Suprapubic skin (tissue), 4 donors: ENCODE results near the gene TEAD1.

Experiments used
- CTCF ChIP-seq, 2 donors: fragments of 200-600 bp in 1 of 2; fragments of 450-650 bp in 1 of 2; sonication (generic) in 1 of 2; IDR thresholded peaks; one replicate each; pipeline ENCODE4 v1.5.1; 2016 to 2019; ENCODE audit warnings: antibody characterized with exemption in 2 of 2, mild to moderate bottlenecking in 1 of 2, moderate library complexity in 1 of 2
- POLR2A ChIP-seq, 2 donors: fragments of 450-650 bp; IDR thresholded peaks; one replicate each; pipeline ENCODE4 v1.6.1; 2017; ENCODE audit warnings: antibody characterized with exemption in 2 of 2, mild to moderate bottlenecking in 2 of 2, moderate library complexity in 2 of 2
- POLR2AphosphoS5 ChIP-seq, 3 donors: sonication (generic); formaldehyde crosslinking; IDR thresholded peaks; one replicate each; pipeline ENCODE4 v1.6.1; 2017; ENCODE audit warnings: antibody characterized with exemption in 3 of 3

- TF ChIP-seq CTCF (IDR thresholded peaks at IDR 0.05) (no peak), POLR2AphosphoS5 (IDR thresholded peaks at IDR 0.05) (no peak), POLR2A (IDR thresholded peaks at IDR 0.05) (no peak)
These were observed 67.5 kb downstream of the TEAD1 start for GRCh38 chr11:12741671-12742216.
